ENCODE data around the gene NAIF1.
"Not testable (repeated sequence)": the region's sequence is repeated elsewhere in the genome, so short reads cannot be mapped to it uniquely, and the experiment has no call there.

NAIF1 gene, protein sequence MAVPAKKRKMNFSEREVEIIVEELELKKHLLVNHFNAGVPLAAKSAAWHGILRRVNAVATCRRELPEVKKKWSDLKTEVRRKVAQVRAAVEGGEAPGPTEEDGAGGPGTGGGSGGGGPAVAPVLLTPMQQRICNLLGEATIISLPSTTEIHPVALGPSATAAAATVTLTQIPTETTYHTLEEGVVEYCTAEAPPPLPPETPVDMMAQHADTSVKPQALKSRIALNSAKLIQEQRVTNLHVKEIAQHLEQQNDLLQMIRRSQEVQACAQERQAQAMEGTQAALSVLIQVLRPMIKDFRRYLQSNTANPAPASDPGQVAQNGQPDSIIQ

DNA sequence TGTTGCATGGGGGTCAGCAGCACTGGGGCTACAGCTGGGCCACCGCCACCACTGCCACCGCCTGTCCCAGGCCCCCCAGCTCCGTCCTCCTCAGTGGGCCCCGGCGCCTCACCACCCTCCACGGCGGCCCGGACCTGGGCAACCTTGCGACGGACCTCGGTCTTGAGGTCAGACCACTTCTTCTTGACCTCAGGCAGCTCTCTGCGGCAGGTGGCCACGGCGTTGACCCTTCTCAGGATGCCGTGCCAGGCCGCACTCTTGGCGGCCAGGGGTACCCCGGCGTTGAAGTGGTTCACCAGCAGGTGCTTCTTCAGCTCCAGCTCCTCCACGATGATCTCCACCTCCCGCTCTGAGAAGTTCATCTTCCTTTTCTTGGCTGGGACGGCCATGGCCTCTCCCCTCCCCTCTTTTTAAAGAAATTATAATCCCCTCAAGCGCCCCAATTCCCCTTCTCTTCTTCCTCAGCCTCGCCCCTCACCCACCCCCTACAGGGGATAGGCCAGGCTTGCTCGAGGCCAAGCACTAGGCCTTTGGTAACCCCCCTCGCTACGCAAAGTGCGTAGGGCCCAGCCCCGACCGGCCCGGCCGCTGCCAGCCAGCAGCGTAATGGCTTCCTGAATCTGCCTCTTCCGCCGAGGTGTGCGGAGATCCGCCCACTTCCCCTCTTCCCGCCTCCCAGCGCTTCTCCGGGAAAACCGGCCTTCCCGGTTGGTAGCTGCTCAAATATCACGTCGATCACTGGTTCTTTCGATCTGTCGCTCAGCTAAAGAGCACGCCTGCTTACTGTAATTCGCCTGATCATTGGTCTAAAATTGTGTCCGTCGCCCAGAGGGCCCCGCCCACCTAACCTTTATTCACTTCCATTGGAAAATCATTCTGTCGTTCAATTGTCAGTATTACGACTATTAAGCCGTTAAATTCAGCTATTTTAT lies at the start of gene NAIF1:
Gene NAIF1 (minus strand): TSS at position 608 of the 932 bp plus-strand sequence. CDS start 219 bp downstream, at position 389.
- in situ Hi-C loops (cut with MboI; ENCODE audit: low sequenced_read_pairs) = no loop called here

DNA sequence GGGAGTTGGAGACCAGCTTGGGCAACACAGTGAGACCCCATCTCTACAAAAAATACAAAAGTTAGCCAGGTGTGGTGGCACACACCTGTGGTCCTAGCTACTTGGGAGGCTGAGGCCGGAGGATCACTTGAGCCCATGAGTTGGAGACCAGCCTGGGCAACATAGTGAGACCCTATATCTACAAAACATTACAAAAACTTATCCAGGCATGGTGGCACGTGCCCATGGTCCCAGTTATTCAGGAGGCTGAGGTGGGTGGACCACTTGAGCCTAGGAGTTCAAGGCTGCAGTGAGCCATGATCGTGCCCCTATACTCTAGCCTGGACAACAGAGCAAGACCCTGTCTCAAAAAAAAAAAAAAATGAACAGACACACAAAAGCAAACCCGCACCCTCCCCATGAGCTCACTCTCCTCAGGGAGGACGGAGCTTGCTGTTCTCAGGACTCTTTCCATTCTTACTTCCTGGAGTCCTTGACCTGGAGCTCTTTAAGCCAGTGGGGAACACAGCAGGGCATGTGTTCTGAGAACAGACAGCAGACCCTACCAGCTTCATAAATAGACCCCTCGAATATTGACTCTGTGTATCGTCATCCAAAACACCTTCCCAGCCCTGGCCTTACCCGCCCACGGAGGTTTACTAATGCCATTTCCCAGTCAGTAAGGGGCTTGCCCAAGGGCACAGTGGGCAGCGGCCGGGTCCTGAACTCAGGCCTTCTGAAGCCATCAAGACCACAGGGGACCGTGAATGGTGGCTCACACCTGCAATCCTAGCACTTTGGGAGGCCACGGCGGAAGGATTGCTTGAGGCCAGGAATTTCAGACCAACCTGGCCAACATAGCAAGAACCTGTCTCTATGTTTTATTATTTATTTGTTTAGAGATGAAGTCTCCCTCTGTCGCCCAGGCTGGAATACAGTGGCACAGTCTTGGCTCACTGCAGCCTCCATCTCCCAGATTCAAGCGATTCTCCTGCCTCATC lies 49.3 kb upstream of the NAIF1 start:
- in situ Hi-C loops (cut with MboI; ENCODE audit: low sequenced_read_pairs) = no loop called here

GRCh38 chr9:128115187-128116103 lies 48.3 kb upstream of the NAIF1 start:
- in situ Hi-C loops (cut with MboI; ENCODE audit: low sequenced_read_pairs) = no loop called here

GRCh38 chr9:128114326-128115186 lies 47.4 kb upstream of the NAIF1 start:
- in situ Hi-C loops (cut with MboI; ENCODE audit: low sequenced_read_pairs) = no loop called here

- in situ Hi-C loops (cut with MboI; ENCODE audit: low sequenced_read_pairs) = no loop called here
Observed at GRCh38 chr9:128113526-128114325, 46.6 kb upstream of the NAIF1 start.

GRCh38 chr9:128111726-128112125 lies 44.6 kb upstream of the NAIF1 start:
- in situ Hi-C loops (cut with MboI; ENCODE audit: low sequenced_read_pairs) = not testable (repeated sequence)

DNA sequence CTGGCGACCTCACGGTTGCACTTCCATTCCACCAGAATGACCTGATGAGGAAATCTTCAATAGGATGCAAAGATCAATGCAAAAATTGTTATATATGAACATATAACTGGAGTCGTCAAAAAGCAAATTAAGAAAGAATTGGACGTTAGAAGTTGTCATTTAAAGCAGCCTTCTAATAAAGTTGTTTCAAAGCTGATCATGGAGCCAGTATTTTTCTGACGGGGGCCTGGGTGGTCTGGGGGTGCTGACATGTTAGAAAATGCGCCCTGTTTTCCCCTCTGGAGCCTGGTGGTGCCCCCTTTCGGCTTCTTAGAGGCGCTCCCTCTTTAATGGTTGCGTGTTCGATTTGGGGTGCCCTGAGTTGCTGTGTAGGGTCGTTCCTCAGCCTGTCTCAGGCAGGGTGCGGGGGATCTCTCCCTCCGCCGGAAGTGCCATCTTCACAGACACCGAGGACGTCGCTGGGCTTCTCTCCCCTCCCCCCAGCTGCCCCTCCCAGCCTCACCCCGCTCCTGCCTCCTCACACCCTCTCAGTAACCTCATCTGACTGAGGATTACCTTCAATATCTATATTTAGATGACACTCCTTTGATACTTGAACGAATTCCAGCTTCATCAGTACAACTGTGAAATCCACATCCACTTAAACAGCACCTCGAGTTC lies 42.1 kb upstream of the NAIF1 start:
- in situ Hi-C loops (cut with MboI; ENCODE audit: low sequenced_read_pairs) = no loop called here

DNA sequence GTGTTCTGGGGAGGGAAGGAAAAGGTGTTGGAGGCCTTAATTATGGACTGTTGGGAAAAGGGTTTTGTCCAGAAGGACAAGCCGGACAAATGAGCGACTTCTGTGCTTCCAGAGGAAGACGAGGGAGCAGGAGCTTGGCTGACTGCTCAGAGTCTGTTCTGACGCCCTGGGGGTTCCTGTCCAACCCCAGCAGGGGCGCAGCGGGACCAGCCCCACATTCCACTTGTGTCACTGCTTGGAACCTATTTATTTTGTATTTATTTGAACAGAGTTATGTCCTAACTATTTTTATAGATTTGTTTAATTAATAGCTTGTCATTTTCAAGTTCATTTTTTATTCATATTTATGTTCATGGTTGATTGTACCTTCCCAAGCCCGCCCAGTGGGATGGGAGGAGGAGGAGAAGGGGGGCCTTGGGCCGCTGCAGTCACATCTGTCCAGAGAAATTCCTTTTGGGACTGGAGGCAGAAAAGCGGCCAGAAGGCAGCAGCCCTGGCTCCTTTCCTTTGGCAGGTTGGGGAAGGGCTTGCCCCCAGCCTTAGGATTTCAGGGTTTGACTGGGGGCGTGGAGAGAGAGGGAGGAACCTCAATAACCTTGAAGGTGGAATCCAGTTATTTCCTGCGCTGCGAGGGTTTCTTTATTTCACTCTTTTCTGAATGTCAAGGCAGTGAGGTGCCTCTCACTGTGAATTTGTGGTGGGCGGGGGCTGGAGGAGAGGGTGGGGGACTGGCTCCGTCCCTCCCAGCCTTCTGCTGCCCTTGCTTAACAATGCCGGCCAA lies 41.3 kb upstream of the NAIF1 start:
- in situ Hi-C loops (cut with MboI; ENCODE audit: low sequenced_read_pairs) = no loop called here

- in situ Hi-C loops (cut with MboI; ENCODE audit: low sequenced_read_pairs) = no loop called here
Observed at GRCh38 chr9:128107468-128108268, 40.5 kb upstream of the NAIF1 start.

DNA sequence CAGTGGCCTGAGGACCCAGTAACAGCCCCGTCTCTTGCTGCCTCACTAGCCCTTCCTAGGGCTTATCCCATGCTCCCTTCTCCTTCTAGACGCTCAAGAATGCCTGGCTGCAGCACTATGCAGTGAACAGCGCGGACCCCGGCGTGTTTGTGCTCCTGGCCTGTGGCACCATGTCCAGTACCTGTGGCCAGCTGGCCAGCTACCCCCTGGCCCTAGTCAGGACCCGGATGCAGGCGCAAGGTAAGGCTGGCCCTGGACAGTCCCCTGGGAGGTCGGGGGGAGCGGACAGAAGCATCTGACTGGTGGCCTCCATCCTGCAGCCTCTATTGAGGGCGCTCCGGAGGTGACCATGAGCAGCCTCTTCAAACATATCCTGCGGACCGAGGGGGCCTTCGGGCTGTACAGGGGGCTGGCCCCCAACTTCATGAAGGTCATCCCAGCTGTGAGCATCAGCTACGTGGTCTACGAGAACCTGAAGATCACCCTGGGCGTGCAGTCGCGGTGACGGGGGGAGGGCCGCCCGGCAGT lies 39.9 kb upstream of the NAIF1 start:
- in situ Hi-C loops (cut with MboI; ENCODE audit: low sequenced_read_pairs) = no loop called here

DNA sequence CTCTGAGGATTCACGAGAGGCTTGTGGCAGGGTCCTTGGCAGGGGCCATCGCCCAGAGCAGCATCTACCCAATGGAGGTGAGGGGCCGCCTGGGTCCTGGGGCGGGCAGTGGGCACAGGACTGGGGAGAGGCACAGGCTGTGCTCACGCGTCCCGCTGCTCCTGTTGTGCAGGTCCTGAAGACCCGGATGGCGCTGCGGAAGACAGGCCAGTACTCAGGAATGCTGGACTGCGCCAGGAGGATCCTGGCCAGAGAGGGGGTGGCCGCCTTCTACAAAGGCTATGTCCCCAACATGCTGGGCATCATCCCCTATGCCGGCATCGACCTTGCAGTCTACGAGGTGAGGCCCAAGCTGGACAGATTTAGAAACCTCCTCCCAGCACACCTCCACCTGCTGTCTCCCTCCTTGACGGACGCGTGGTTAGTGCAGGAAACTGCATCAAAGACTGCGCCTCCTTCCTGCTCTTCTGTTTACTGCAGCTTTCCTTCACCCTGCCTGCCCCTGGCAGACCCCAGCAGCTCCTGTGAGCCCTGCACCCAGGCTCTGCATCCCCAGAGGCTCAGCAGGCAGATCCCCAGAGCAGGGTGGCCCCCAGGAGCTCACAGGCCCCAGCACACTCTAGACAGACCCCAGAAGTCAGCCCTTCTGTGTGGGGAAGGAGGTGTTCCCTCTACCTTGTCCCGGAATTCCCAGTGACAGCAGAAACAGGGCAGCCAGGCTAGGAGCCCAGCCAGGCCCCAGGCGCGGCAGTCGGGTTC lies 39.2 kb upstream of the NAIF1 start:
- in situ Hi-C loops (cut with MboI; ENCODE audit: low sequenced_read_pairs) = no loop called here

DNA sequence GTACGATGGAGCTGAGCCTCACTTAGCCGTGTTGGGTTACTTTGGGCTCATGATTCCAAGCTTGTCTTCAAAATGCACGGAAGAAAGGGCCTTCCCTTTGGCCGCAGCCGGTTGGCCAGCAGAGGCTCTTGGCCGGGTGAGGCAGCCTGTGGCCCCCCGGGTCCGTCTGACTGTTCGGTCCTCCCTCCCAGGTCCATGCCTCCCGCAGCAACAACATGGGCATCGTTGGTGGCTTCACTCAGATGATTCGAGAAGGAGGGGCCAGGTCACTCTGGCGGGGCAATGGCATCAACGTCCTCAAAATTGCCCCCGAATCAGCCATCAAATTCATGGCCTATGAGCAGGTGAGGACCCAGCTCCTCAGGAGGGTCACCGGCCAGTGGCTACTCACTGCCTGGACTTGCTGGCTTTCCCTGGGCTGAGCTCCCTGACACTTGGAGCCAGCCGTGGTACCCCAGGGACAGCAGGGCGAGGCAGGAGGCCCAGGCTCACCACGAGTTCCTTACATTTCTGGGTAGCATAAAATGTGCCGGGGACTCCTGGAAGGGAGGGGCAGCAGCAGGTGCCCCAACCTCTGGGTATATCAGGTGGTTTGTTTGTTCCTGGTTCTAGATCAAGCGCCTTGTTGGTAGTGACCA lies 38.5 kb upstream of the NAIF1 start:
- in situ Hi-C loops (cut with MboI; ENCODE audit: low sequenced_read_pairs) = no loop called here

DNA sequence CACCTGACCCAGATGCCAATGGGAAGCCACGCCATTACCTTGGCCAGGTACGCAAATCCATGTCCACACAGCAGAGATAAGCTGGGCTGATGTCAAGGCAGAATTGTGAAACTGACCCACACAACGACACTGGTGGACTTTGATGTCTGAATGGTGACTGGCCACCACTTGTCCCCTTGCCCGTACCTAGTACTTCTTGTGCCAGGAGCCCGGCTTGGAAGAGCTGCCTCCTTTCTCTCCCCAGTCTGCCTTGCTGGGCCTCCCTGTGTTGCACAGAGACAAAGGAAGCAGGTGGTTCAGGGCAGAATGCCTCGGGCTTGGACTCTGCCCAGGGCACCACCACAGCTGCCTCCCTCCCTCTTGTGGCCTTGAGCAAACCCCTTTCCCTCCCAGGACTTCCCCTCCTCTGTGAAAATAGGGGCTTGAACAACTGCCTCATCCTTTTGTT lies 37.1 kb upstream of the NAIF1 start:
- in situ Hi-C loops (cut with MboI; ENCODE audit: low sequenced_read_pairs) = no loop called here

- in situ Hi-C loops (cut with MboI; ENCODE audit: low sequenced_read_pairs) = no loop called here
Observed at GRCh38 chr9:128103589-128103962, 36.5 kb upstream of the NAIF1 start.

All from HL-60/S4 treated with phorbol 12-myristate 13-acetate at 8.2 ng/mL for 4 days and 3 days (cell line).